Progenitor cell of endocrine pancreas (in vitro differentiated cells): ENCODE results near the gene RING1. TPM values are rescaled to one million over a fixed set of nuclear protein-coding genes. Genes with fewer than 3 reads are reported as not detected.

Source experiments
- DNase-seq: peaks from one replicate; pipeline ENCODE4 v3.0.0; 2021; ENCODE audit warnings: low spot score; ENCODE audit not compliant: unreplicated experiment
- H3K27ac Mint-ChIP-seq: 2 replicates; pipeline ENCODE4 v1.8.0; 2021; ENCODE audit warnings: mild to moderate bottlenecking, moderate library complexity, mixed read lengths
- H3K27me3 Mint-ChIP-seq: 2 replicates; pipeline ENCODE4 v1.8.0; 2021; ENCODE audit warnings: mixed read lengths
- H3K36me3 Mint-ChIP-seq: 2 replicates; pipeline ENCODE4 v1.8.0; 2022; ENCODE audit warnings: mixed read lengths; ENCODE audit not compliant: insufficient read depth
- H3K4me1 Mint-ChIP-seq: 2 replicates; pipeline ENCODE4 v1.8.0; 2021; ENCODE audit warnings: low read depth, mixed read lengths
- H3K4me3 Mint-ChIP-seq: 2 replicates; pipeline ENCODE4 v1.8.0; 2021; ENCODE audit warnings: low read depth, mild to moderate bottlenecking, moderate library complexity, mixed read lengths
- H3K9me3 Mint-ChIP-seq: 2 replicates; pipeline ENCODE4 v1.8.0; 2021; ENCODE audit warnings: low read depth, mixed read lengths
- total RNA-seq: library from RNA; stranded (reverse); gene quantifications from 2 replicates; pipeline ENCODE4 v1.2.1, GENCODE V29; 2021
- TF ChIP-seq, protein P1 (sequence below): fragments of 200-600 bp; sonication (generic); IDR thresholded peaks from one replicate; pipeline ENCODE4 v1.5.0; 2021; ENCODE audit warnings: antibody characterized with exemption, mild to moderate bottlenecking; ENCODE audit not compliant: unreplicated experiment

Gene RING1
- total RNA-seq, 1 donor from 2014 or later, result 62.4 TPM

DNA sequence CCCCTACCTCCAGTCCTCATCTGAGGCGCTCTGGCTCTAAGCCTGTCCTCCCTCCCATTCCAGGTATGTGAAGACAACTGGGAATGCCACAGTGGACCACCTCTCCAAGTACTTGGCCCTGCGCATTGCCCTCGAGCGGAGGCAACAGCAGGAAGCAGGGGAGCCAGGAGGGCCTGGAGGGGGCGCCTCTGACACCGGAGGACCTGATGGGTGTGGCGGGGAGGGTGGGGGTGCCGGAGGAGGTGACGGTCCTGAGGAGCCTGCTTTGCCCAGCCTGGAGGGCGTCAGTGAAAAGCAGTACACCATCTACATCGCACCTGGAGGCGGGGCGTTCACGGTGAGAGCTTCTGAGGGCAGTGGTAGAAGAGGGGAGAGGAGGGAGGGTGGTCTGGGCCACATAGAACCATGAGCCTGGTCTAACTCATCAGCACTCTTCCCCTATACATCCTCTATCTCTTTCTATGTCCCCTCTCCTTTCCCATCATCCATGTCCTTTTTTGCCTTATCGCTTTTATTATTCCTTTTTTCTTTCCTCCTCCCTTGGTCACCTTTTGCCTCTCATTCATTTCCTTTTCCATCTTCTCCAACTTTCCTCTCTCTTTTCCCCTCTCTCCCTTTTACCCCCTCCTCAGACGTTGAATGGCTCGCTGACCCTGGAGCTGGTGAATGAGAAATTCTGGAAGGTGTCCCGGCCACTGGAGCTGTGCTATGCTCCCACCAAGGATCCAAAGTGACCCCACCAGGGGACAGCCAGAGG is 3.5 kb downstream of the RING1 start:
- H3K4me1 Mint-ChIP-seq, result peaks cover 20% of the 10 kb centered on the region
- no peak overlapping the region for H3K27ac Mint-ChIP-seq
- no peaks in the 10 kb centered on the region for H3K9me3 Mint-ChIP-seq
- H3K4me3 Mint-ChIP-seq, result no peak overlapping the region
- TF ChIP-seq, protein P1, sequence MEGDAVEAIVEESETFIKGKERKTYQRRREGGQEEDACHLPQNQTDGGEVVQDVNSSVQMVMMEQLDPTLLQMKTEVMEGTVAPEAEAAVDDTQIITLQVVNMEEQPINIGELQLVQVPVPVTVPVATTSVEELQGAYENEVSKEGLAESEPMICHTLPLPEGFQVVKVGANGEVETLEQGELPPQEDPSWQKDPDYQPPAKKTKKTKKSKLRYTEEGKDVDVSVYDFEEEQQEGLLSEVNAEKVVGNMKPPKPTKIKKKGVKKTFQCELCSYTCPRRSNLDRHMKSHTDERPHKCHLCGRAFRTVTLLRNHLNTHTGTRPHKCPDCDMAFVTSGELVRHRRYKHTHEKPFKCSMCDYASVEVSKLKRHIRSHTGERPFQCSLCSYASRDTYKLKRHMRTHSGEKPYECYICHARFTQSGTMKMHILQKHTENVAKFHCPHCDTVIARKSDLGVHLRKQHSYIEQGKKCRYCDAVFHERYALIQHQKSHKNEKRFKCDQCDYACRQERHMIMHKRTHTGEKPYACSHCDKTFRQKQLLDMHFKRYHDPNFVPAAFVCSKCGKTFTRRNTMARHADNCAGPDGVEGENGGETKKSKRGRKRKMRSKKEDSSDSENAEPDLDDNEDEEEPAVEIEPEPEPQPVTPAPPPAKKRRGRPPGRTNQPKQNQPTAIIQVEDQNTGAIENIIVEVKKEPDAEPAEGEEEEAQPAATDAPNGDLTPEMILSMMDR, result no peak
- H3K27me3 Mint-ChIP-seq, result peaks cover 45% of the 10 kb centered on the region
- no peak for DNase-seq
- peaks cover 11% of the 10 kb centered on the region for H3K36me3 Mint-ChIP-seq

GRCh38 chr6:33212857-33213165 is 4.5 kb downstream of the RING1 start:
- Mint-ChIP-seq H3K4me3 (peak overlapping the region; percentile 75), H3K36me3 (peaks cover 11% of the 10 kb centered on the region), H3K27ac (peak overlapping the region; percentile 47), H3K9me3 (no peaks in the 10 kb centered on the region), H3K4me1 (peaks cover 20% of the 10 kb centered on the region), H3K27me3 (peaks cover 53% of the 10 kb centered on the region)
- DNase-seq, result no peak
- TF ChIP-seq, protein P1, result no peak

GRCh38 chr6:33213166-33213988 is 5.1 kb downstream of the RING1 start:
- DNase-seq, result no peak
- peaks cover 11% of the 10 kb centered on the region for H3K36me3 Mint-ChIP-seq
- peaks cover 20% of the 10 kb centered on the region for H3K4me1 Mint-ChIP-seq
- H3K9me3 Mint-ChIP-seq, result no peaks in the 10 kb centered on the region
- TF ChIP-seq, protein P1, result no peak
- H3K27me3 Mint-ChIP-seq, result peaks cover 59% of the 10 kb centered on the region
- H3K4me3 Mint-ChIP-seq, result peak overlapping the region; percentile 75
- peak overlapping the region; percentile 47 for H3K27ac Mint-ChIP-seq

GRCh38 chr6:33213989-33214335 is 5.7 kb downstream of the RING1 start:
- Mint-ChIP-seq H3K27ac (no peak overlapping the region), H3K9me3 (no peaks in the 10 kb centered on the region), H3K36me3 (peaks cover 11% of the 10 kb centered on the region), H3K27me3 (peaks cover 62% of the 10 kb centered on the region), H3K4me3 (peak overlapping the region; percentile 75), H3K4me1 (peaks cover 17% of the 10 kb centered on the region)
- TF ChIP-seq, protein P1, result no peak
- DNase-seq, result no peak

- Mint-ChIP-seq H3K4me1 (peaks cover 16% of the 10 kb centered on the region), H3K27me3 (peaks cover 65% of the 10 kb centered on the region), H3K9me3 (no peaks in the 10 kb centered on the region), H3K27ac (no peak overlapping the region), H3K36me3 (peaks cover 6% of the 10 kb centered on the region), H3K4me3 (no peak overlapping the region)
- no peak for DNase-seq
- TF ChIP-seq, protein P1, result no peak
These were observed 7.2 kb downstream of the RING1 start for GRCh38 chr6:33215271-33216116.
